K562 (cell line): ENCODE results near the gene AKAP12.

ENCODE experiments used
- BACH1 ChIP-seq: fragments of 200-800 bp; sonication (Bioruptor generic); IDR thresholded peaks from 2 replicates; pipeline ENCODE4 v1.6.1; 2016; ENCODE audit warnings: missing genetic modification characterization, missing compliant biosample characterization
- CBX2 ChIP-seq: fragments of 200-600 bp; sonication (generic); IDR thresholded peaks from one replicate; pipeline ENCODE4 v1.6.1; 2012; ENCODE audit warnings: mild to moderate bottlenecking, low read length, inconsistent platforms; ENCODE audit not compliant: insufficient read depth, poor library complexity, severe bottlenecking
- HCFC1 ChIP-seq: IDR thresholded peaks from 2 replicates; pipeline ENCODE4 v1.6.1; 2012; ENCODE audit warnings: low read depth, low read length, improper control_type of control experiment
- POLR2AphosphoS5 ChIP-seq: IDR thresholded peaks from 2 replicates; pipeline ENCODE4 v1.6.1; 2011; ENCODE audit warnings: mild to moderate bottlenecking, low read depth, low read length, moderate library complexity; ENCODE audit not compliant: control insufficient read depth, insufficient read depth
- RCOR1 ChIP-seq, 2 experiments: IDR thresholded peaks; 2 replicates each; pipeline ENCODE4 v1.6.1; 2012; ENCODE audit warnings: low read depth in 2 of 2, low read length in 2 of 2, borderline replicate concordance in 1 of 2, improper control_type of control experiment in 1 of 2
- RFX1 ChIP-seq: fragments of 450-650 bp; IDR thresholded peaks from 2 replicates; pipeline ENCODE4 v1.6.1; 2016; ENCODE audit warnings: mild to moderate bottlenecking, moderate library complexity
- SAP30 ChIP-seq: fragments of 200-600 bp; sonication (generic); IDR thresholded peaks from 2 replicates; pipeline ENCODE4 v1.6.1; 2012; ENCODE audit warnings: borderline replicate concordance, low read depth, mild to moderate bottlenecking, moderate library complexity, low read length, control low read depth, inconsistent platforms; ENCODE audit not compliant: insufficient read depth, poor library complexity, severe bottlenecking
- ZFP36 ChIP-seq: fragments of 150-350 bp; IDR thresholded peaks from 2 replicates; pipeline ENCODE4 v1.6.1; 2018; ENCODE audit warnings: low read length, low read depth; ENCODE audit not compliant: partially characterized antibody
- ZNF232 ChIP-seq: sonication (generic); formaldehyde crosslinking; IDR thresholded peaks from 2 replicates; pipeline ENCODE4 v1.8.0; 2022; ENCODE audit warnings: mild to moderate bottlenecking, missing genetic modification reagents
- ZNF253 ChIP-seq: fragments of 250-450 bp; sonication (Bioruptor Pico); conservative IDR thresholded peaks from 2 replicates; pipeline ENCODE4 v1.6.1; 2021; ENCODE audit warnings: mild to moderate bottlenecking
- TF ChIP-seq, protein P1 (sequence below): fragments of 450-650 bp; IDR thresholded peaks from 2 replicates; pipeline ENCODE4 v1.6.1; 2016; ENCODE audit warnings: mild to moderate bottlenecking, moderate library complexity
- TF ChIP-seq, protein P2 (sequence below), 3 experiments: IDR thresholded peaks in 2 of 3; conservative IDR thresholded peaks in 1 of 3; 2 replicates each; pipeline ENCODE4 v1.5.1; 2011 to 2012; ENCODE audit warnings: low read length in 3 of 3, mild to moderate bottlenecking in 3 of 3, control low read depth in 2 of 3, improper control_type of control experiment in 1 of 3, inconsistent platforms in 1 of 3, low read depth in 1 of 3, mixed read lengths in 1 of 3, moderate library complexity in 1 of 3; ENCODE audit not compliant: insufficient read depth in 2 of 3
- TF ChIP-seq, protein P3 (sequence below): fragments of 250-450 bp; sonication (Bioruptor Pico); IDR thresholded peaks from 2 replicates; pipeline ENCODE4 v1.5.0; 2021; ENCODE audit warnings: mild to moderate bottlenecking, borderline replicate concordance

DNA sequence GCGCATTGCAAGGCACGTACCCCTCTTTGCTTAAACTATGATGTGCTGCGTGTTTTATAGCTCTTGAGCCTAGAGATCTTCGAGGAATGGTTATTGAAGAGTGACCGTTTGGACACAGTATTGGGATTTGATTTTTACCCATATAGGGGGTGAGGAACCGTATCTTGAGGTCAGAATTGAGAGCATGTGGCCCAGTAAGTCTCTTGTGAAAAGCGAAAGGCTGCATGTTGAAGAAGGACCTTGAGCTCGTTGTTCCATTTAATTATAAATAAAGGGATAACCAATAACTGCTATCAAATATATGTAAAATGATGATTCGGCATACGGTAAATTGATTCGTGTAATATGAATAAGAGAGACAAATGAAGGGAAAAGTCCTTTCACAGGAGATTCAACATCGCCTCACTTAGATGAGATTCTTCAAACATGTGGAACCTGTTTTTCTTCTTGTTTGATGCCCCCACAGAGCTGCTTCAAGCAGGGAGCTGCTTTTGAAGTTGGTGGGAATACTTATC is 66.6 kb downstream of the AKAP12 start:
- no peak for TF ChIP-seq RCOR1 (IDR thresholded peaks at IDR 0.05; ENCODE audit: borderline replicate concordance in 1 of 2, low read depth in 2 of 2, low read length in 2 of 2)
- TF ChIP-seq, protein P1, sequence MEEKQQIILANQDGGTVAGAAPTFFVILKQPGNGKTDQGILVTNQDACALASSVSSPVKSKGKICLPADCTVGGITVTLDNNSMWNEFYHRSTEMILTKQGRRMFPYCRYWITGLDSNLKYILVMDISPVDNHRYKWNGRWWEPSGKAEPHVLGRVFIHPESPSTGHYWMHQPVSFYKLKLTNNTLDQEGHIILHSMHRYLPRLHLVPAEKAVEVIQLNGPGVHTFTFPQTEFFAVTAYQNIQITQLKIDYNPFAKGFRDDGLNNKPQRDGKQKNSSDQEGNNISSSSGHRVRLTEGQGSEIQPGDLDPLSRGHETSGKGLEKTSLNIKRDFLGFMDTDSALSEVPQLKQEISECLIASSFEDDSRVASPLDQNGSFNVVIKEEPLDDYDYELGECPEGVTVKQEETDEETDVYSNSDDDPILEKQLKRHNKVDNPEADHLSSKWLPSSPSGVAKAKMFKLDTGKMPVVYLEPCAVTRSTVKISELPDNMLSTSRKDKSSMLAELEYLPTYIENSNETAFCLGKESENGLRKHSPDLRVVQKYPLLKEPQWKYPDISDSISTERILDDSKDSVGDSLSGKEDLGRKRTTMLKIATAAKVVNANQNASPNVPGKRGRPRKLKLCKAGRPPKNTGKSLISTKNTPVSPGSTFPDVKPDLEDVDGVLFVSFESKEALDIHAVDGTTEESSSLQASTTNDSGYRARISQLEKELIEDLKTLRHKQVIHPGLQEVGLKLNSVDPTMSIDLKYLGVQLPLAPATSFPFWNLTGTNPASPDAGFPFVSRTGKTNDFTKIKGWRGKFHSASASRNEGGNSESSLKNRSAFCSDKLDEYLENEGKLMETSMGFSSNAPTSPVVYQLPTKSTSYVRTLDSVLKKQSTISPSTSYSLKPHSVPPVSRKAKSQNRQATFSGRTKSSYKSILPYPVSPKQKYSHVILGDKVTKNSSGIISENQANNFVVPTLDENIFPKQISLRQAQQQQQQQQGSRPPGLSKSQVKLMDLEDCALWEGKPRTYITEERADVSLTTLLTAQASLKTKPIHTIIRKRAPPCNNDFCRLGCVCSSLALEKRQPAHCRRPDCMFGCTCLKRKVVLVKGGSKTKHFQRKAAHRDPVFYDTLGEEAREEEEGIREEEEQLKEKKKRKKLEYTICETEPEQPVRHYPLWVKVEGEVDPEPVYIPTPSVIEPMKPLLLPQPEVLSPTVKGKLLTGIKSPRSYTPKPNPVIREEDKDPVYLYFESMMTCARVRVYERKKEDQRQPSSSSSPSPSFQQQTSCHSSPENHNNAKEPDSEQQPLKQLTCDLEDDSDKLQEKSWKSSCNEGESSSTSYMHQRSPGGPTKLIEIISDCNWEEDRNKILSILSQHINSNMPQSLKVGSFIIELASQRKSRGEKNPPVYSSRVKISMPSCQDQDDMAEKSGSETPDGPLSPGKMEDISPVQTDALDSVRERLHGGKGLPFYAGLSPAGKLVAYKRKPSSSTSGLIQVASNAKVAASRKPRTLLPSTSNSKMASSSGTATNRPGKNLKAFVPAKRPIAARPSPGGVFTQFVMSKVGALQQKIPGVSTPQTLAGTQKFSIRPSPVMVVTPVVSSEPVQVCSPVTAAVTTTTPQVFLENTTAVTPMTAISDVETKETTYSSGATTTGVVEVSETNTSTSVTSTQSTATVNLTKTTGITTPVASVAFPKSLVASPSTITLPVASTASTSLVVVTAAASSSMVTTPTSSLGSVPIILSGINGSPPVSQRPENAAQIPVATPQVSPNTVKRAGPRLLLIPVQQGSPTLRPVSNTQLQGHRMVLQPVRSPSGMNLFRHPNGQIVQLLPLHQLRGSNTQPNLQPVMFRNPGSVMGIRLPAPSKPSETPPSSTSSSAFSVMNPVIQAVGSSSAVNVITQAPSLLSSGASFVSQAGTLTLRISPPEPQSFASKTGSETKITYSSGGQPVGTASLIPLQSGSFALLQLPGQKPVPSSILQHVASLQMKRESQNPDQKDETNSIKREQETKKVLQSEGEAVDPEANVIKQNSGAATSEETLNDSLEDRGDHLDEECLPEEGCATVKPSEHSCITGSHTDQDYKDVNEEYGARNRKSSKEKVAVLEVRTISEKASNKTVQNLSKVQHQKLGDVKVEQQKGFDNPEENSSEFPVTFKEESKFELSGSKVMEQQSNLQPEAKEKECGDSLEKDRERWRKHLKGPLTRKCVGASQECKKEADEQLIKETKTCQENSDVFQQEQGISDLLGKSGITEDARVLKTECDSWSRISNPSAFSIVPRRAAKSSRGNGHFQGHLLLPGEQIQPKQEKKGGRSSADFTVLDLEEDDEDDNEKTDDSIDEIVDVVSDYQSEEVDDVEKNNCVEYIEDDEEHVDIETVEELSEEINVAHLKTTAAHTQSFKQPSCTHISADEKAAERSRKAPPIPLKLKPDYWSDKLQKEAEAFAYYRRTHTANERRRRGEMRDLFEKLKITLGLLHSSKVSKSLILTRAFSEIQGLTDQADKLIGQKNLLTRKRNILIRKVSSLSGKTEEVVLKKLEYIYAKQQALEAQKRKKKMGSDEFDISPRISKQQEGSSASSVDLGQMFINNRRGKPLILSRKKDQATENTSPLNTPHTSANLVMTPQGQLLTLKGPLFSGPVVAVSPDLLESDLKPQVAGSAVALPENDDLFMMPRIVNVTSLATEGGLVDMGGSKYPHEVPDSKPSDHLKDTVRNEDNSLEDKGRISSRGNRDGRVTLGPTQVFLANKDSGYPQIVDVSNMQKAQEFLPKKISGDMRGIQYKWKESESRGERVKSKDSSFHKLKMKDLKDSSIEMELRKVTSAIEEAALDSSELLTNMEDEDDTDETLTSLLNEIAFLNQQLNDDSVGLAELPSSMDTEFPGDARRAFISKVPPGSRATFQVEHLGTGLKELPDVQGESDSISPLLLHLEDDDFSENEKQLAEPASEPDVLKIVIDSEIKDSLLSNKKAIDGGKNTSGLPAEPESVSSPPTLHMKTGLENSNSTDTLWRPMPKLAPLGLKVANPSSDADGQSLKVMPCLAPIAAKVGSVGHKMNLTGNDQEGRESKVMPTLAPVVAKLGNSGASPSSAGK: no peak
- TF ChIP-seq, protein P2, sequence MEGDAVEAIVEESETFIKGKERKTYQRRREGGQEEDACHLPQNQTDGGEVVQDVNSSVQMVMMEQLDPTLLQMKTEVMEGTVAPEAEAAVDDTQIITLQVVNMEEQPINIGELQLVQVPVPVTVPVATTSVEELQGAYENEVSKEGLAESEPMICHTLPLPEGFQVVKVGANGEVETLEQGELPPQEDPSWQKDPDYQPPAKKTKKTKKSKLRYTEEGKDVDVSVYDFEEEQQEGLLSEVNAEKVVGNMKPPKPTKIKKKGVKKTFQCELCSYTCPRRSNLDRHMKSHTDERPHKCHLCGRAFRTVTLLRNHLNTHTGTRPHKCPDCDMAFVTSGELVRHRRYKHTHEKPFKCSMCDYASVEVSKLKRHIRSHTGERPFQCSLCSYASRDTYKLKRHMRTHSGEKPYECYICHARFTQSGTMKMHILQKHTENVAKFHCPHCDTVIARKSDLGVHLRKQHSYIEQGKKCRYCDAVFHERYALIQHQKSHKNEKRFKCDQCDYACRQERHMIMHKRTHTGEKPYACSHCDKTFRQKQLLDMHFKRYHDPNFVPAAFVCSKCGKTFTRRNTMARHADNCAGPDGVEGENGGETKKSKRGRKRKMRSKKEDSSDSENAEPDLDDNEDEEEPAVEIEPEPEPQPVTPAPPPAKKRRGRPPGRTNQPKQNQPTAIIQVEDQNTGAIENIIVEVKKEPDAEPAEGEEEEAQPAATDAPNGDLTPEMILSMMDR (IDR thresholded peaks at IDR 0.05 in 2 of 3, conservative IDR thresholded peaks at IDR 0.05 in 1 of 3; ENCODE audit: insufficient read depth in 2 of 3, low read depth in 1 of 3, low read length in 3 of 3): no peak
- no peak for TF ChIP-seq ZNF232 (CRISPR knock-in tag)
- TF ChIP-seq, protein P3, sequence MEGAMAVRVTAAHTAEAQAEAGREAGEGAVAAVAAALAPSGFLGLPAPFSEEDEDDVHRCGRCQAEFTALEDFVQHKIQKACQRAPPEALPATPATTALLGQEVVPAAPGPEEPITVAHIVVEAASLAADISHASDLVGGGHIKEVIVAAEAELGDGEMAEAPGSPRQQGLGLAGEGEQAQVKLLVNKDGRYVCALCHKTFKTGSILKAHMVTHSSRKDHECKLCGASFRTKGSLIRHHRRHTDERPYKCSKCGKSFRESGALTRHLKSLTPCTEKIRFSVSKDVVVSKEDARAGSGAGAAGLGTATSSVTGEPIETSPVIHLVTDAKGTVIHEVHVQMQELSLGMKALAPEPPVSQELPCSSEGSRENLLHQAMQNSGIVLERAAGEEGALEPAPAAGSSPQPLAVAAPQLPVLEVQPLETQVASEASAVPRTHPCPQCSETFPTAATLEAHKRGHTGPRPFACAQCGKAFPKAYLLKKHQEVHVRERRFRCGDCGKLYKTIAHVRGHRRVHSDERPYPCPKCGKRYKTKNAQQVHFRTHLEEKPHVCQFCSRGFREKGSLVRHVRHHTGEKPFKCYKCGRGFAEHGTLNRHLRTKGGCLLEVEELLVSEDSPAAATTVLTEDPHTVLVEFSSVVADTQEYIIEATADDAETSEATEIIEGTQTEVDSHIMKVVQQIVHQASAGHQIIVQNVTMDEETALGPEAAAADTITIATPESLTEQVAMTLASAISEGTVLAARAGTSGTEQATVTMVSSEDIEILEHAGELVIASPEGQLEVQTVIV (CRISPR knock-in tag): no peak
- no peak for TF ChIP-seq BACH1 (tag)
- TF ChIP-seq ZNF253 (CRISPR knock-in tag): no peak
- no peak for TF ChIP-seq POLR2AphosphoS5
- no peak for TF ChIP-seq ZFP36
- TF ChIP-seq CBX2: no peak
- no peak for TF ChIP-seq HCFC1
- TF ChIP-seq SAP30: no peak
- TF ChIP-seq RFX1: no peak
